Ramos (cell line): ENCODE measurements around the gene WRAP53.
"Not testable (repeated sequence)": the region's sequence is repeated elsewhere in the genome, so short reads cannot be mapped to it uniquely, and the experiment has no call there.

Experiments used
- in situ Hi-C: fragments of 300-500 bp; cut with MboI; formaldehyde crosslinking; loops from one replicate; pipeline ENCODE4 v1.14.3; 2022; ENCODE audit warnings: low sequenced_read_pairs; ENCODE audit not compliant: unreplicated experiment

The WRAP53 gene

DNA sequence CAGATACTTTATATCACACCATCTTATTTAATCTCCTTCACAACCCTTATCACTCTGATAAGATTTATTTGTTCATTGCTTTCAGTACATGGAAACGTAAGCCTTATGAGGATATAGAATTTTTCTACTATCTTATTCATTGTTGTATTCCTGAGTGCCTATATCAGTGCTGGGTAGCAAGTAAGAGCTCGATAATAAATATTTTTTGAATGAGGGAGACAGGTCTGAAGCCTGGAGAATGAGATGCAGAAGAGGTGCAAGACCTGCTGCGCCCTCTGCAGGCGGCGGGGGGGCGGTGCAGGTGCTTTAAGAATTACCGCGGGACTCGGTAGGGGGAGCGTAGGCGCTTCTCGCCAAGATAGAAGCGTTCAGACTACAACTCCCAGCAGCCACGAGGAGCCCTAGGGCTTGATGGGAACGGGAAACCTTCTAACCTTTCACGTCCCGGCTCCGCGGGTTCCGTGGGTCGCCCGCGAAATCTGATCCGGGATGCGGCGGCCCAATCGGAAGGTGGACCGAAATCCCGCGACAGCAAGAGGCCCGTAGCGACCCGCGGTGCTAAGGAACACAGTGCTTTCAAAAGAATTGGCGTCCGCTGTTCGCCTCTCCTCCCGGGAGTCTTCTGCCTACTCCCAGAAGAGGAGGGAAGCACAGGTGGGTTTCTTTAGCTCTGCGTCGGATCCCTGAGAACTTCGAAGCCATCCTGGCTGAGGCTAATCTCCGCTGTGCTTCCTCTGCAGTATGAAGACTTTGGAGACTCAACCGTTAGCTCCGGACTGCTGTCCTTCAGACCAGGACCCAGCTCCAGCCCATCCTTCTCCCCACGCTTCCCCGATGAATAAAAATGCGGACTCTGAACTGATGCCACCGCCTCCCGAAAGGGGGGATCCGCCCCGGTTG is at the start of gene WRAP53:
WRAP53 (plus strand) TSS at position 570 of the 900 bp plus-strand sequence; CDS start at position 742, 172 bp downstream.
- in situ Hi-C loops: no loop called here

DNA sequence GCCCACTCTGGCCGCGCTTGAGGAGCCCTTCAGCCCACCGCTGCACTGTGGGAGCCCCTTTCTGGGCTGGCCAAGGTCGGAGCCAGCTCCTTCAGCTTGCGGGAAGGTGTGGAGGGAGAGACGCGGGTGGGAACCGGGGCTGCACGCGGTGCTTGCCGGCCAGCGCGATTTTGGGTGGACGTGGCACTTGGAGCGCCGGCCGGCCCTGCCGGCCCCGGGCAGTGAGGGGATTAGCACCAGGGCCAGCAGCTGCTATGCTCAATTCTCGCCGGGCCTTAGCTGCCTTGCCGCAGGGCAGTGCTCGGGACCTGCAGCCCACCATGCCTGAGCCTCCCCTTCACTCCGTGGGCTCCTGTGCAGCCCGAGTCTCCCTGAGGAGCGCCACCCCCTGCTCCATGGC is 47.5 kb upstream of the WRAP53 start:
- in situ Hi-C loops: no loop called here

GRCh38 chr17:7641635-7642034 is 46.6 kb upstream of the WRAP53 start:
- in situ Hi-C loops: not testable (repeated sequence)

DNA sequence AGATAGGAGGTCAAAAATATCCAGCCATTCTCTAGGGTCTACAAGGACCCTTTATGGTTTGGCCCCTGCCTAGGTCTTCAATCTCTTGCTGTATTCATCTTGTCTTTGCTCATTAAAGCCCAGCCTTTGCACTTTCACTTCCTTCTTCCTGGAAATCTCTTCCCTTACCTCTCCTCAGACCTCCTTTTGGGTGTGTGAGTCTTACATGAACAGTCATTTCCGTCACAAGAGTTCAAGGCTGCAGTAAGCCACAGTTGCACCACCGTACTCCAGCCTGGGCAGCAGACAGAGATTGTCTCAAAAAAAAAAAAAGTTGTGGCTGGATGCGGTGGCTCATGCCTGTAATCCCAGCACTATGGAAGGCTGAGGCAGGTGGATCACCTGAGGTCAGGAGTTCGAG is 43.5 kb upstream of the WRAP53 start:
- in situ Hi-C loops: no loop called here

GRCh38 chr17:7646457-7646856 is 41.8 kb upstream of the WRAP53 start:
- in situ Hi-C loops: no loop called here

- in situ Hi-C loops: no loop called here
Measured at GRCh38 chr17:7647018-7647417, 41.3 kb upstream of the WRAP53 start.

DNA sequence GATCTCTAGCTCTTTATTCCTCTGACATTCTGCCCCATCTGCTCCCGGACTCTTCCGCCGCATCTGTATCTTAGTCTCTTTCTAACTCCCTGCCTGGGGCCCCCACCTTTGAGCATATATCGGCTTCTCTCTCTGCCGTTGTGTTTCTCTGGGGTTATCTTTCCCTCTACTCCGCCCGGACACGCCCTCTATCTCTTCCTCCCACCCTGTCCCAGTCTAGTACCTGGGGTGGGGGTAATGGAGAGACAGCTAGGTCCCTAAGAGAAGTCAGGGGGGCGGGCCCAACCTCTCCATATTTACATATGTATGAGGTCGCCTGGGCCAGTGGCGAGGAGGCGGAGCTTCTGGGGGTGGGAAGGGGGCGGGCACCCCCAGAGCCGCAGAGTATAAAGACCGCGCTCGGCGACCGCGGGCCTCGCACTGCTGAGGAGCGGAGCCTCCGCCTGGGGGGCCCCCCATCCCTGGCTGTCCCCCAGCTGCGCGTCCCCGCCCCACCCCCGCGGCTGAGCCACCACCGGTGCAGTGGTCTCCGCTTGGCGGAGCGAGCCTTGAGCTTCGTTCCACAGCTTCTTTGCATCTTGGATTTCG is 37.7 kb upstream of the WRAP53 start, which contains the start of gene ATP1B2:
ATP1B2 (plus strand) TSS at position 418 of the 588 bp plus-strand sequence. CDS start 593 bp downstream, outside the sequence.
- in situ Hi-C loops: no loop called here

DNA sequence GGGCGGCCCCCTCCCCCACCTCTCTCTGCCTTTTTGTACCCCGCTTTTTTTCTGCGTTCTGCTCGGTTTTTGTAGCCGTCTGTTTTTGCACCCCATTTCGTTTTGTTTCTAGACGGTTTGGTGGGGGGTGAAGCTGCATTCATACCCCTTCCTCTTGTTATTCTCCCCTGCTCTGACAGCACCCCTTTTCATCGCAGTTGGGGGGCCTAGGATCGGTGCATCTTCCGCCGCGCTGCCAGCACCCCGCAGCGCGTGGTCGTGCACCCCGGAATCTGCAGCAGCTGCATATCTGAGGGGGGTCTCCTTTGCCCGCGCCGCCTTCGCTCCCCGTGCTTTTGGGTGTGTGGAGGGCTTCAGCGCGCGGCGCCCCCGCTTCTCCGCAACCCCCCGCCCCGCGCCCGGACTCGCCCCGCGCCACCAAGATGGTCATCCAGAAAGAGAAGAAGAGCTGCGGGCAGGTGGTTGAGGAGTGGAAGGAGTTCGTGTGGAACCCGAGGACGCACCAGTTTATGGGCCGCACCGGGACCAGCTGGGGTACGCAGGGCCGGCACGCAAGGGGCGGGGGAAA is 37.1 kb upstream of the WRAP53 start:
- in situ Hi-C loops: no loop called here

GRCh38 chr17:7651665-7652387 is 36.5 kb upstream of the WRAP53 start:
- in situ Hi-C loops: no loop called here

- in situ Hi-C loops: no loop called here
Measured at GRCh38 chr17:7652388-7653356, 35.6 kb upstream of the WRAP53 start.

GRCh38 chr17:7654832-7655540 is 33.3 kb upstream of the WRAP53 start:
- in situ Hi-C loops: no loop called here

DNA sequence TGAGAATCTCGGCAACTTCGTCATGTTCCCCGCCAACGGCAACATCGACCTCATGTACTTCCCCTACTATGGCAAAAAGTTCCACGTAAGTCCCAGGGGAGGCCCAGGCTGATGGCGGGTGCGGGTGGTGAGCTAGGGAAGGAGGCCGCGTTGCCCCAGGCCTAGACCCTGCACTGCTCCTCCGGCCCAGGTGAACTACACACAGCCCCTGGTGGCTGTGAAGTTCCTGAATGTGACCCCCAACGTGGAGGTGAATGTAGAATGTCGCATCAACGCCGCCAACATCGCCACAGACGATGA is 32.8 kb upstream of the WRAP53 start:
- in situ Hi-C loops: no loop called here

DNA sequence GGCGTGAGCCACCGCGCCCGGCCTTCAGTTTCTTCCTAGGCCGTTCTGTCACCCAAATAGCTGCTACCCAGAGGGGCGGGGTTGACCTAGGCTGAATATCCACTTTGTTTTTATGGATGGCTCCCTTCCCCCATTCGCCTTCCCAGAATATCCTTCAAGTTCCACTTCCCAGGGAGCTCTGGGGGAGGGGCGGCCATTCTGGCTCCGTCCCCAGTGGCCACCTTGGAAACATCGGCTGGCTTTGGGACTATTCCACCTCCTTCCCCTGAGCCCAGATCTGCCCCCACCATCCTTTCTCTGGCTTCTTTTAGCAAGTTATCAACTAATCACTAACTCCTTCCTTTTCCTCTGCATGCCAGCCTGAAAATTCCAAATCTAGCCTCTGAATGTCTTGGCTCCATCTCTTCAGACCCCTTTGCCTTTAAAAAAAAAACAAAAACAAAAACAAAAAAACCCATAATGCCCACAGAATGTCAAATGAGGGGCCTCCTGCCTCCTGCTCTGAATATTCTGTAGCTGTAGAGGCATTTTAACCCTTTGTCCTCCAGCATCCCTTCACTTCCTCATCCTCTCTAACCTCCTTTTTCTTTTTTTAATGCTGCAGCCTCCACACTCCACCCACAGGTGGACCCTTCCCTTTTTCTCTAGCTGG is 31.2 kb upstream of the WRAP53 start:
- in situ Hi-C loops: no loop called here

GRCh38 chr17:7667656-7668406 is 20.4 kb upstream of the WRAP53 start:
- in situ Hi-C loops: no loop called here

GRCh38 chr17:7668482-7668881 is 19.8 kb upstream of the WRAP53 start:
- in situ Hi-C loops: no loop called here

GRCh38 chr17:7673239-7673638 is 15.0 kb upstream of the WRAP53 start:
- in situ Hi-C loops: no loop called here

- in situ Hi-C loops: no loop called here
Measured at GRCh38 chr17:7674934-7675333, 13.3 kb upstream of the WRAP53 start.

DNA sequence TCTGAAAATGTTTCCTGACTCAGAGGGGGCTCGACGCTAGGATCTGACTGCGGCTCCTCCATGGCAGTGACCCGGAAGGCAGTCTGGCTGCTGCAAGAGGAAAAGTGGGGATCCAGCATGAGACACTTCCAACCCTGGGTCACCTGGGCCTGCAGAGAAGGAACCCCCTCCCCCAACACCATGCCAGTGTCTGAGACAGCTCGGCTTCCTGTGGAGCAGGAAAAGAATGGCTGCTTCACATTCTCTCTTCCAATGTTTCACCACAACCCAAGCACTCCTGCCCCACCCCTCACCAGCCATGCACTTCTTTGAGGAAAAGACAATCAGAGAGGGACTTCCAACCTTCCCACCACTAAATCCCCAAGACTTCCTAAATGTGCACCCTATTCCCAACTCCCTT is 11.7 kb upstream of the WRAP53 start:
- in situ Hi-C loops: no loop called here
